Lower leg skin (tissue), 3 donors: ENCODE results near the gene LRFN2.

Experiments used
- CTCF ChIP-seq, 3 donors: fragments of 450-650 bp; IDR thresholded peaks; one replicate each; pipeline ENCODE4 v1.5.1; 2016; ENCODE audit warnings: antibody characterized with exemption in 3 of 3, mild to moderate bottlenecking in 3 of 3, moderate library complexity in 2 of 3
- POLR2A ChIP-seq, 2 donors: fragments of 450-650 bp; IDR thresholded peaks; one replicate each; pipeline ENCODE4 v1.6.1; 2016 to 2017; ENCODE audit warnings: antibody characterized with exemption in 2 of 2, mild to moderate bottlenecking in 1 of 2, moderate library complexity in 1 of 2

- TF ChIP-seq CTCF (IDR thresholded peaks at IDR 0.05) (no peak), POLR2A (IDR thresholded peaks at IDR 0.05) (no peak)
Observed at GRCh38 chr6:40455686-40456389, 131.3 kb downstream of the LRFN2 start.
